ENCODE data around the gene CNOT4.

- TF ChIP-seq CTCF (IDR thresholded peaks at IDR 0.05): peak; percentile 68
- no peak for TF ChIP-seq HEYL (CRISPR knock-in tag; IDR thresholded peaks at IDR 0.05)
- no peak for TF ChIP-seq ATOH8 (CRISPR knock-in tag; IDR thresholded peaks at IDR 0.05; ENCODE audit: low read depth)
- TF ChIP-seq KDM5A (IDR thresholded peaks at IDR 0.05): no peak
- no peak for TF ChIP-seq E2F6 (IDR thresholded peaks at IDR 0.05; ENCODE audit: borderline replicate concordance, low read depth)
- TF ChIP-seq FOSB (CRISPR knock-in tag; IDR thresholded peaks at IDR 0.05): no peak
- no peak for TF ChIP-seq EP300 (IDR thresholded peaks at IDR 0.05)
- TF ChIP-seq MYC (IDR thresholded peaks at IDR 0.05; ENCODE audit: borderline replicate concordance, low read length): no peak
- TF ChIP-seq POLR2AphosphoS2 (conservative IDR thresholded peaks at IDR 0.05; ENCODE audit: low read length): no peak
- TF ChIP-seq POLR2A (IDR thresholded peaks at IDR 0.05; ENCODE audit: low read length): no peak
Measured at GRCh38 chr7:135414850-135415439, 95.0 kb downstream of the CNOT4 start.
